ENCODE results near the gene ZNF543.
"Not testable (repeated sequence)": the region's sequence is repeated elsewhere in the genome, so short reads cannot be mapped to it uniquely, and the experiment has no call there.

The ZNF543 gene

GRCh38 chr19:57359300-57359699 lies 39.0 kb downstream of the ZNF543 start:
- no peak overlapping the region for H3K27ac ChIP-seq (ENCODE audit: low read depth, low read length)
- no peak overlapping the region for H3K4me3 ChIP-seq (ENCODE audit: low read depth in 1 of 2, low read length in 2 of 2)
- no peak overlapping the region for H3K9ac ChIP-seq (ENCODE audit: low read length)
- peaks cover 41% of the 10 kb centered on the region for H3K9me3 ChIP-seq (ENCODE audit: low read length)
- H3K27me3 ChIP-seq (ENCODE audit: control insufficient read depth in 1 of 2, insufficient read depth in 2 of 2, low read length in 2 of 2) = no peaks in the 10 kb centered on the region
- H3K36me3 ChIP-seq (ENCODE audit: insufficient read depth, low read length) = peaks cover 49% of the 10 kb centered on the region
- peaks cover 11% of the 10 kb centered on the region for H3K4me1 ChIP-seq (ENCODE audit: insufficient read depth, low read length)

- Histone ChIP-seq H3K4me1 (ENCODE audit: insufficient read depth, low read length) (peaks cover 13% of the 10 kb centered on the region), H3K9ac (ENCODE audit: low read length) (peak overlapping the region; percentile 77), H3K9me3 (ENCODE audit: low read length) (peaks cover 14% of the 10 kb centered on the region), H3K27ac (ENCODE audit: low read depth, low read length) (peak overlapping the region; percentile 62), H3K4me3 (ENCODE audit: low read depth in 1 of 2, low read length in 2 of 2) (peak overlapping the region in 1 of 2 donors; percentile 75), H3K36me3 (ENCODE audit: insufficient read depth, low read length) (peaks cover 18% of the 10 kb centered on the region), H3K27me3 (ENCODE audit: control insufficient read depth in 1 of 2, insufficient read depth in 2 of 2, low read length in 2 of 2) (no peaks in the 10 kb centered on the region)
These were observed 42.1 kb downstream of the ZNF543 start for GRCh38 chr19:57362419-57362818.

- H3K9me3 ChIP-seq (ENCODE audit: low read length) = peaks cover 8% of the 10 kb centered on the region
- H3K27me3 ChIP-seq (ENCODE audit: control insufficient read depth in 1 of 2, insufficient read depth in 2 of 2, low read length in 2 of 2) = no peaks in the 10 kb centered on the region
- peak within 1 kb of the TSS; percentile 65 for H3K27ac ChIP-seq (ENCODE audit: low read depth, low read length)
- H3K4me3 ChIP-seq (ENCODE audit: low read depth in 1 of 2, low read length in 2 of 2) = peak within 1 kb of the TSS; percentile 56 to 75
- H3K4me1 ChIP-seq (ENCODE audit: insufficient read depth, low read length) = peaks cover 13% of the 10 kb centered on the region
- peak within 1 kb of the TSS; percentile 77 for H3K9ac ChIP-seq (ENCODE audit: low read length)
- H3K36me3 ChIP-seq (ENCODE audit: insufficient read depth, low read length) = peaks cover 11% of the 10 kb centered on the region
These were observed 42.9 kb downstream of the ZNF543 start, which contains the start of the genes TRAPPC2B and ZNF547 for GRCh38 chr19:57362997-57363687. Gene TRAPPC2B, plus strand, starts transcription at chr19:57363551. Its CDS starts 1,283 bp downstream, at chr19:57364834. Gene ZNF547, plus strand, starts transcription at chr19:57363551. Its CDS starts 5,005 bp downstream, at chr19:57368556.

- Histone ChIP-seq H3K36me3 (ENCODE audit: insufficient read depth, low read length) (peaks cover 9% of the 10 kb centered on the region), H3K27ac (ENCODE audit: low read depth, low read length) (peak overlapping the region; percentile 65), H3K9me3 (ENCODE audit: low read length) (peaks cover 2% of the 10 kb centered on the region), H3K27me3 (ENCODE audit: control insufficient read depth in 1 of 2, insufficient read depth in 2 of 2, low read length in 2 of 2) (no peaks in the 10 kb centered on the region), H3K4me3 (ENCODE audit: low read depth in 1 of 2, low read length in 2 of 2) (peak overlapping the region; percentile 48 to 73), H3K9ac (ENCODE audit: low read length) (no peak overlapping the region), H3K4me1 (ENCODE audit: insufficient read depth, low read length) (peaks cover 13% of the 10 kb centered on the region)
These were observed 43.5 kb downstream of the ZNF543 start for GRCh38 chr19:57363688-57364181.

- Histone ChIP-seq H3K27ac (ENCODE audit: low read depth, low read length) (no peak overlapping the region), H3K36me3 (ENCODE audit: insufficient read depth, low read length) (peaks cover 11% of the 10 kb centered on the region), H3K9ac (ENCODE audit: low read length) (no peak overlapping the region), H3K4me3 (ENCODE audit: low read depth in 1 of 2, low read length in 2 of 2) (no peak overlapping the region), H3K27me3 (ENCODE audit: control insufficient read depth in 1 of 2, insufficient read depth in 2 of 2, low read length in 2 of 2) (no peaks in the 10 kb centered on the region), H3K9me3 (ENCODE audit: low read length) (no peaks in the 10 kb centered on the region), H3K4me1 (ENCODE audit: insufficient read depth, low read length) (peaks cover 13% of the 10 kb centered on the region)
These were observed 46.5 kb downstream of the ZNF543 start for GRCh38 chr19:57366776-57367175.

- Histone ChIP-seq H3K27me3 (ENCODE audit: control insufficient read depth in 1 of 2, insufficient read depth in 2 of 2, low read length in 2 of 2) (no peaks in the 10 kb centered on the region), H3K4me3 (ENCODE audit: low read depth in 1 of 2, low read length in 2 of 2) (no peak overlapping the region), H3K4me1 (ENCODE audit: insufficient read depth, low read length) (no peaks in the 10 kb centered on the region), H3K36me3 (ENCODE audit: insufficient read depth, low read length) (peaks cover 53% of the 10 kb centered on the region), H3K9ac (ENCODE audit: low read length) (no peak overlapping the region), H3K27ac (ENCODE audit: low read depth, low read length) (no peak overlapping the region), H3K9me3 (ENCODE audit: low read length) (peaks cover 25% of the 10 kb centered on the region)
These were observed 53.9 kb downstream of the ZNF543 start for GRCh38 chr19:57374179-57374578.

- H3K4me3 ChIP-seq (ENCODE audit: low read depth in 1 of 2, low read length in 2 of 2); H3K27me3 ChIP-seq (ENCODE audit: control insufficient read depth in 1 of 2, insufficient read depth in 2 of 2, low read length in 2 of 2); H3K4me1 ChIP-seq (ENCODE audit: insufficient read depth, low read length); H3K27ac ChIP-seq (ENCODE audit: low read depth, low read length); H3K9ac ChIP-seq (ENCODE audit: low read length): not testable (repeated sequence)
- peaks cover 25% of the 10 kb centered on the region for H3K9me3 ChIP-seq (ENCODE audit: low read length)
- H3K36me3 ChIP-seq (ENCODE audit: insufficient read depth, low read length) = peaks cover 53% of the 10 kb centered on the region
These were observed 54.4 kb downstream of the ZNF543 start for GRCh38 chr19:57374647-57375046.

- peaks cover 53% of the 10 kb centered on the region for H3K36me3 ChIP-seq (ENCODE audit: insufficient read depth, low read length)
- no peak overlapping the region for H3K4me3 ChIP-seq (ENCODE audit: low read depth in 1 of 2, low read length in 2 of 2)
- H3K27ac ChIP-seq (ENCODE audit: low read depth, low read length) = no peak overlapping the region
- H3K9me3 ChIP-seq (ENCODE audit: low read length) = peaks cover 25% of the 10 kb centered on the region
- H3K9ac ChIP-seq (ENCODE audit: low read length) = no peak overlapping the region
- H3K4me1 ChIP-seq (ENCODE audit: insufficient read depth, low read length) = no peaks in the 10 kb centered on the region
- no peaks in the 10 kb centered on the region for H3K27me3 ChIP-seq (ENCODE audit: control insufficient read depth in 1 of 2, insufficient read depth in 2 of 2, low read length in 2 of 2)
These were observed 55.9 kb downstream of the ZNF543 start for GRCh38 chr19:57376151-57376550.

- peaks cover 25% of the 10 kb centered on the region for H3K9me3 ChIP-seq (ENCODE audit: low read length)
- no peak overlapping the region for H3K9ac ChIP-seq (ENCODE audit: low read length)
- peaks cover 40% of the 10 kb centered on the region for H3K36me3 ChIP-seq (ENCODE audit: insufficient read depth, low read length)
- no peak overlapping the region for H3K4me3 ChIP-seq (ENCODE audit: low read depth in 1 of 2, low read length in 2 of 2)
- no peaks in the 10 kb centered on the region for H3K27me3 ChIP-seq (ENCODE audit: control insufficient read depth in 1 of 2, insufficient read depth in 2 of 2, low read length in 2 of 2)
- no peak overlapping the region for H3K27ac ChIP-seq (ENCODE audit: low read depth, low read length)
- no peaks in the 10 kb centered on the region for H3K4me1 ChIP-seq (ENCODE audit: insufficient read depth, low read length)
These were observed 57.4 kb downstream of the ZNF543 start for GRCh38 chr19:57377498-57378146.

Data from muscle layer of colon (tissue), 2 donors.